ENCODE results near the gene ILRUN. TPM values are rescaled to one million over a fixed set of nuclear protein-coding genes. Genes with fewer than 3 reads are reported as not detected.

The ILRUN gene
- total and polyA plus RNA-seq, 9 of the 15 experiments (the other 6 are each of a cell fraction or from before 2014, with no cell fraction given): 24.9 to 78.9 (median 53.4) TPM

DNA sequence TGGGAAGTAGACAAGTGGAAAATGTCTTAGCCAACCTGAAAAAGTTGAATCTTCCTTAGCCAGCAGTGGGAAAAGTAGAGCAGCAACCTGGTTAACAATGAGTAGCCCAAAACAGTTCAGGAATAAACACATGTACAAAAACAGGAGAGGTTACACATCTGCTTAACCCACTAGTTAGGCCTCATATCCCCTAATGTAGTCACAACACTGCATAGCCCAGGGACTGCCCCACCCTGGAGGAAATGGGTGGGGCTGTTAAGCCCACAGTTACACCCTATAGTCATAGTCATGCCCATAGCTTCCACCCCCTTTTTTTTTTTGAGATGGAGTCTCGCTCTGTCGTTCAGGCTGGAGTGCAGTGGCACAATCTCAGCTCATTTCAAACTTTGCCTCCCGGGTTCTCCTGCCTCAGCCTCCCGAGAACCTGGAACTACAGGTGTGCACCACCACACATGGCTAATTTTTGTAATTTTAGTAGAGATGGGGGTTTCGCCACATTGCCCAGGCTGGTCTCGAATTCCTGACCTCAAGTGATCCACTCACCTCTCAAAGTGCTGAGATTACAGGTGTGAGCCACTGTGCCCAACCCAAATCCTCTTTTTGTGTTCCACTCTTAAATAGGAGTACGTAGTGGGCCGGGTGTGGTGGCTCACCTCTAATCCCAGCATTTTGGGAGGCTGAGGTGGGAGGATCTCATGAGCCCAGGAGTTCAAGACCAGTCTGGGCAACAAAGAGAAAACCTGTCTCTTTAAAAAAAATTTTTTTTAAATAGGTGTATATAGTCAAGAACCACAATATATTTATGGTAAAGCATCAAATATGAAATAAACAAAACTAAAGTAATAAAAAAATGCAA lies 24.5 kb downstream of the ILRUN start (continued):
- TF ChIP-seq, protein P1, sequence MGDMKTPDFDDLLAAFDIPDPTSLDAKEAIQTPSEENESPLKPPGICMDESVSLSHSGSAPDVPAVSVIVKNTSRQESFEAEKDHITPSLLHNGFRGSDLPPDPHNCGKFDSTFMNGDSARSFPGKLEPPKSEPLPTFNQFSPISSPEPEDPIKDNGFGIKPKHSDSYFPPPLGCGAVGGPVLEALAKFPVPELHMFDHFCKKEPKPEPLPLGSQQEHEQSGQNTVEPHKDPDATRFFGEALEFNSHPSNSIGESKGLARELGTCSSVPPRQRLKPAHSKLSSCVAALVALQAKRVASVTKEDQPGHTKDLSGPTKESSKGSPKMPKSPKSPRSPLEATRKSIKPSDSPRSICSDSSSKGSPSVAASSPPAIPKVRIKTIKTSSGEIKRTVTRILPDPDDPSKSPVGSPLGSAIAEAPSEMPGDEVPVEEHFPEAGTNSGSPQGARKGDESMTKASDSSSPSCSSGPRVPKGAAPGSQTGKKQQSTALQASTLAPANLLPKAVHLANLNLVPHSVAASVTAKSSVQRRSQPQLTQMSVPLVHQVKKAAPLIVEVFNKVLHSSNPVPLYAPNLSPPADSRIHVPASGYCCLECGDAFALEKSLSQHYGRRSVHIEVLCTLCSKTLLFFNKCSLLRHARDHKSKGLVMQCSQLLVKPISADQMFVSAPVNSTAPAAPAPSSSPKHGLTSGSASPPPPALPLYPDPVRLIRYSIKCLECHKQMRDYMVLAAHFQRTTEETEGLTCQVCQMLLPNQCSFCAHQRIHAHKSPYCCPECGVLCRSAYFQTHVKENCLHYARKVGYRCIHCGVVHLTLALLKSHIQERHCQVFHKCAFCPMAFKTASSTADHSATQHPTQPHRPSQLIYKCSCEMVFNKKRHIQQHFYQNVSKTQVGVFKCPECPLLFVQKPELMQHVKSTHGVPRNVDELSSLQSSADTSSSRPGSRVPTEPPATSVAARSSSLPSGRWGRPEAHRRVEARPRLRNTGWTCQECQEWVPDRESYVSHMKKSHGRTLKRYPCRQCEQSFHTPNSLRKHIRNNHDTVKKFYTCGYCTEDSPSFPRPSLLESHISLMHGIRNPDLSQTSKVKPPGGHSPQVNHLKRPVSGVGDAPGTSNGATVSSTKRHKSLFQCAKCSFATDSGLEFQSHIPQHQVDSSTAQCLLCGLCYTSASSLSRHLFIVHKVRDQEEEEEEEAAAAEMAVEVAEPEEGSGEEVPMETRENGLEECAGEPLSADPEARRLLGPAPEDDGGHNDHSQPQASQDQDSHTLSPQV (IDR thresholded peaks at IDR 0.05): no peak
- no peak for TF ChIP-seq ATF1 (CRISPR knock-in tag; IDR thresholded peaks at IDR 0.05)
- 0 out of 2 replicates have a peak, but pooled peaks have one; percentile 34 for TF ChIP-seq ATF1 (tag; IDR thresholded peaks at IDR 0.05)
- no peak for TF ChIP-seq PRMT5 (CRISPR knock-in tag; IDR thresholded peaks at IDR 0.05)
- TF ChIP-seq ZNF780A (CRISPR knock-in tag; IDR thresholded peaks at IDR 0.05): no peak
- no peak for TF ChIP-seq ZNF165 (CRISPR knock-in tag; IDR thresholded peaks at IDR 0.05; ENCODE audit: borderline replicate concordance)
- TF ChIP-seq, protein P2, sequence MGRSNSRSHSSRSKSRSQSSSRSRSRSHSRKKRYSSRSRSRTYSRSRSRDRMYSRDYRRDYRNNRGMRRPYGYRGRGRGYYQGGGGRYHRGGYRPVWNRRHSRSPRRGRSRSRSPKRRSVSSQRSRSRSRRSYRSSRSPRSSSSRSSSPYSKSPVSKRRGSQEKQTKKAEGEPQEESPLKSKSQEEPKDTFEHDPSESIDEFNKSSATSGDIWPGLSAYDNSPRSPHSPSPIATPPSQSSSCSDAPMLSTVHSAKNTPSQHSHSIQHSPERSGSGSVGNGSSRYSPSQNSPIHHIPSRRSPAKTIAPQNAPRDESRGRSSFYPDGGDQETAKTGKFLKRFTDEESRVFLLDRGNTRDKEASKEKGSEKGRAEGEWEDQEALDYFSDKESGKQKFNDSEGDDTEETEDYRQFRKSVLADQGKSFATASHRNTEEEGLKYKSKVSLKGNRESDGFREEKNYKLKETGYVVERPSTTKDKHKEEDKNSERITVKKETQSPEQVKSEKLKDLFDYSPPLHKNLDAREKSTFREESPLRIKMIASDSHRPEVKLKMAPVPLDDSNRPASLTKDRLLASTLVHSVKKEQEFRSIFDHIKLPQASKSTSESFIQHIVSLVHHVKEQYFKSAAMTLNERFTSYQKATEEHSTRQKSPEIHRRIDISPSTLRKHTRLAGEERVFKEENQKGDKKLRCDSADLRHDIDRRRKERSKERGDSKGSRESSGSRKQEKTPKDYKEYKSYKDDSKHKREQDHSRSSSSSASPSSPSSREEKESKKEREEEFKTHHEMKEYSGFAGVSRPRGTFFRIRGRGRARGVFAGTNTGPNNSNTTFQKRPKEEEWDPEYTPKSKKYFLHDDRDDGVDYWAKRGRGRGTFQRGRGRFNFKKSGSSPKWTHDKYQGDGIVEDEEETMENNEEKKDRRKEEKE (IDR thresholded peaks at IDR 0.05; ENCODE audit: borderline replicate concordance in 1 of 2, control insufficient read depth in 1 of 2, low read depth in 2 of 2, low read length in 1 of 2): no peak; a peak in 1 of 4 replicates
- no peak for TF ChIP-seq CSDE1 (IDR thresholded peaks at IDR 0.05)
- no peak for TF ChIP-seq ZSCAN32 (CRISPR knock-in tag; IDR thresholded peaks at IDR 0.05)
- TF ChIP-seq FOXP4 (CRISPR knock-in tag; IDR thresholded peaks at IDR 0.05; ENCODE audit: borderline replicate concordance): 0 out of 2 replicates have a peak, but pooled peaks have one; percentile 58
- TF ChIP-seq USF2 (CRISPR knock-in tag; IDR thresholded peaks at IDR 0.05): no peak
- TF ChIP-seq ZBTB1 (CRISPR knock-in tag; IDR thresholded peaks at IDR 0.05; ENCODE audit: borderline replicate concordance, low read depth): no peak
- no peak for TF ChIP-seq MBD2 (IDR thresholded peaks at IDR 0.05; ENCODE audit: borderline replicate concordance, low read depth)
- no peak for TF ChIP-seq ZNF699 (CRISPR knock-in tag; IDR thresholded peaks at IDR 0.05; ENCODE audit: insufficient replicate concordance)
- no peak for TF ChIP-seq SAFB2 (IDR thresholded peaks at IDR 0.05; ENCODE audit: borderline replicate concordance, low read depth, low read length, severe bottlenecking)
- TF ChIP-seq ZKSCAN8 (CRISPR knock-in tag; IDR thresholded peaks at IDR 0.05): no peak

Data from K562 (cell line).